Transverse colon (tissue), 4 donors: ENCODE measurements around the gene EEF1AKMT2. TPM values are rescaled to one million over a fixed set of nuclear protein-coding genes. Genes with fewer than 3 reads are reported as not detected.

Experiments used
- DNase-seq: peaks from one replicate; pipeline ENCODE4 v3.0.0-alpha.2; 2019
- H3K27ac ChIP-seq, 4 donors: fragments of 200-600 bp; sonication (generic); 2 replicates each; pipeline ENCODE4 v1.5.1; 2016 to 2018; ENCODE audit warnings: inconsistent platforms in 4 of 4
- H3K27me3 ChIP-seq: fragments of 200-600 bp; sonication (generic); 2 replicates; pipeline ENCODE4 v1.5.1; 2017; ENCODE audit warnings: inconsistent platforms
- H3K36me3 ChIP-seq, 4 donors: fragments of 200-600 bp; sonication (generic); 2 replicates each; pipeline ENCODE4 v1.5.1; 2017 to 2019; ENCODE audit warnings: inconsistent platforms in 4 of 4
- H3K4me1 ChIP-seq, 4 donors: fragments of 200-600 bp; sonication (generic); 2 replicates each; pipeline ENCODE4 v1.5.1; 2017 to 2020; ENCODE audit warnings: inconsistent platforms in 4 of 4
- H3K4me3 ChIP-seq, 4 donors: fragments of 200-600 bp; sonication (generic); 1 replicate in 1 of 4; 2 replicates in 3 of 4; pipeline versions ENCODE4 v1.5.1 to v1.6.1; 2017 to 2019; ENCODE audit warnings: inconsistent platforms in 4 of 4
- H3K9me3 ChIP-seq, 2 donors: fragments of 200-600 bp; sonication (generic); 2 replicates each; pipeline ENCODE4 v1.5.1; 2017 to 2019; ENCODE audit warnings: inconsistent platforms in 2 of 2
- EP300 ChIP-seq: sonication (generic); formaldehyde crosslinking; IDR thresholded peaks from one replicate; pipeline ENCODE4 v1.6.1; 2017; ENCODE audit warnings: antibody characterized with exemption, low read depth
- POLR2A ChIP-seq: fragments of 450-650 bp; IDR thresholded peaks from one replicate; pipeline ENCODE4 v1.6.1; 2016; ENCODE audit warnings: antibody characterized with exemption, mild to moderate bottlenecking, moderate library complexity
- POLR2AphosphoS5 ChIP-seq, 3 donors: sonication (generic); formaldehyde crosslinking; IDR thresholded peaks; one replicate each; pipeline ENCODE4 v1.6.1; 2016; ENCODE audit warnings: antibody characterized with exemption in 3 of 3
- WGBS, 2 donors: methylation state at CpG; one replicate each; pipeline ENCODE4 v1.1.5; 2018; ENCODE audit warnings: low coverage in 1 of 2; 5-methylcytosine and 5-hydroxymethylcytosine counted together
- in situ Hi-C, 4 donors: fragments of 200-750 bp; cut with MboI; loops; one replicate each; pipeline versions ENCODE4 v1.15.0 to v1.15.1; 2017; ENCODE audit warnings: low sequenced_read_pairs in 3 of 4, low pct_ligation_motif_present in 1 of 4, low pct_unique_long_range_greater_than_20kb in 1 of 4
- intact Hi-C: fragments of 100-400 bp; cut with DNase I; formaldehyde crosslinking; loops from one replicate; pipeline ENCODE4 v1.15.1; 2023; ENCODE audit warnings: low total_unique reads
- total RNA-seq, 4 donors: library from RNA; depleted of rRNA; stranded (reverse); fragments of >200 nt; gene quantifications; one replicate each; pipeline ENCODE4 v1.1.0, GENCODE V29; 2016
- TF ChIP-seq, protein P1 (sequence below), 5 experiments: fragments of 200-600 bp in 3 of 5; fragments of 450-650 bp in 2 of 5; sonication (generic) in 3 of 5; IDR thresholded peaks; 1 replicate in 2 of 5; 2 replicates in 3 of 5; pipeline ENCODE4 v1.5.1; 2016 to 2017; ENCODE audit warnings: antibody characterized with exemption in 5 of 5, inconsistent platforms in 3 of 5, mild to moderate bottlenecking in 2 of 5, moderate library complexity in 1 of 5

The EEF1AKMT2 gene
- total RNA-seq, 4 donors from 2014 or later, result 5.2 to 19.1 (median 10.6) TPM

DNA sequence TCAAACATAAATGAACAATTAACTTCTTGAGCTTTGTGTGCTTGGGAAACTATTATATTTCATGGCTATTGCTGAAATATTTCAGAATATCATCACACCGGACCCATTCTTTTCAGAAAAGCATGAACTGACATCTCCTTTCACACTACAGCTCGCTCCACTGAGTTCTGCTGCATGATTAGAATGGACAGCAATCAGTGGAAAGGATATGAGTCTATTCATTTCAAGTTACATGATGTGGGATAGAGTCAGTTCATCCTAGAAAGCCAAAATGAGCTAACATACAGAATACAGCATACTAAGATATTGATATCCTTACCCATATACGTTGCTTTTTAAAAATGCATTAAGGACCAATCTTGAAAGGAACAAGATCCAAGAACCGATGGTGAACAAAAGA, 46.4 kb downstream of the EEF1AKMT2 start:
- TF ChIP-seq EP300 (no peak), POLR2A (no peak), POLR2AphosphoS5 (IDR thresholded peaks at IDR 0.05) (no peak)
- TF ChIP-seq, protein P1, sequence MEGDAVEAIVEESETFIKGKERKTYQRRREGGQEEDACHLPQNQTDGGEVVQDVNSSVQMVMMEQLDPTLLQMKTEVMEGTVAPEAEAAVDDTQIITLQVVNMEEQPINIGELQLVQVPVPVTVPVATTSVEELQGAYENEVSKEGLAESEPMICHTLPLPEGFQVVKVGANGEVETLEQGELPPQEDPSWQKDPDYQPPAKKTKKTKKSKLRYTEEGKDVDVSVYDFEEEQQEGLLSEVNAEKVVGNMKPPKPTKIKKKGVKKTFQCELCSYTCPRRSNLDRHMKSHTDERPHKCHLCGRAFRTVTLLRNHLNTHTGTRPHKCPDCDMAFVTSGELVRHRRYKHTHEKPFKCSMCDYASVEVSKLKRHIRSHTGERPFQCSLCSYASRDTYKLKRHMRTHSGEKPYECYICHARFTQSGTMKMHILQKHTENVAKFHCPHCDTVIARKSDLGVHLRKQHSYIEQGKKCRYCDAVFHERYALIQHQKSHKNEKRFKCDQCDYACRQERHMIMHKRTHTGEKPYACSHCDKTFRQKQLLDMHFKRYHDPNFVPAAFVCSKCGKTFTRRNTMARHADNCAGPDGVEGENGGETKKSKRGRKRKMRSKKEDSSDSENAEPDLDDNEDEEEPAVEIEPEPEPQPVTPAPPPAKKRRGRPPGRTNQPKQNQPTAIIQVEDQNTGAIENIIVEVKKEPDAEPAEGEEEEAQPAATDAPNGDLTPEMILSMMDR (IDR thresholded peaks at IDR 0.05), result no peak
- Histone ChIP-seq H3K4me1 (peaks cover 28 to 68% (median 52%) of the 10 kb centered on the region in 4 donors), H3K9me3 (no peaks in the 10 kb centered on the region), H3K27me3 (no peaks in the 10 kb centered on the region), H3K4me3 (peak overlapping the region in 1 of 4 donors; percentile 56), H3K27ac (peak overlapping the region; percentile 87 to 94 (median 89)), H3K36me3 (no peaks in the 10 kb centered on the region)
- WGBS, 2 donors, result 62 to 68% methylated on average over 4 of the region's 4 CpGs
- DNase-seq, result no peak
- intact Hi-C loops, result no loop called here
- in situ Hi-C loops, result loop anchor here (5.0 to 25.0 kb wide), 3 partner anchors 108 to 210 kb away; no protein-coding TSS in a partner anchor

DNA sequence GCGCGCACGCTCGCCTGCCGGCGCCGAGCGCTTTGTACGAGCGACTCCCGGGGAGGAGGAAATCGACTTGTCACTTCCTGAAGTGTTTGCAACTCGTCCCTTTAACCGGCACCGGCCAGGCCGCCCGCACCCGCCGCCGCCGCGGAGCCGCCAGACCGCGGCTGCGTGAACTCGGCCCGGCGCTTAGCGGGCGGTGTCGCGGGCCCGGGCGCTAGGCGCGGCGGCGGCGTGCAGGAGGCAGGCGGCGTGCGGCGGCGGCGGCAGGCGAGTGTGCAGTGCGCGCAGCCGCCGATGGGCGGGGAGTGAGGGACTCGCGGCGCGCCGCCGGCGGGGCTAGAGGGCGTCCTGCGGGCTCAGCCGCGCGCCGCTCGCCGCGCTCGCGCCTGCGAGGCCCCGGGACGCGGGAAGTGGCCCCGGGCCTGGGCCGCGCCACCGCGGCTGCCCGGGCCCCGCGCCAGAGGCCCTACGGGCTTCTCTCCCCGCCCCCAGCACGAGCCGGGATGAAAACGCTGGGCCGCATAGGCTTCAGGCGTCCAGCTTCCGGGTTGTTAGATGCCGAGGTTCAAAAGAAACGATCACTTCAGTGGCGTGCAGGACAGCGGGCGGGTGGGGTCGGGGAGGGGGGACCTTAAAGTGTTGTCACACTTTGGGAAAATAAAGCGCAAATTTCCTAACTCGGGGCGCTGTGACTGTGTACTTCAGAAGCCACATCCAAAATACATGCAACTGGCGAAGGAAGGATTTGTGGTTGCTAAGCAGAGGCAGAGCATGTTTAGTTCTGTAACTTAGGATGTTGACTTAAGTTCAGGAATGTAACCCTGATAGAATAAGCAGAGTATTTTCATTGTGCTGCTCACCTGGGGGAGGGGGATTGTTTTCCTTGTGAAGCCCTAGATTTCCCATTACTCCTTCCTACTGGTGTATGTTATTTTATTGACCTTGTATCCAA, 47.3 kb downstream of the EEF1AKMT2 start, which contains the start of gene FAM53B:
FAM53B (minus strand) TSS at position 277 of the 949 bp plus-strand sequence. CDS start 37,665 bp downstream, outside the sequence.
- peak in 2 of 3 donors; percentile 44 to 50 for TF ChIP-seq POLR2AphosphoS5 (IDR thresholded peaks at IDR 0.05)
- TF ChIP-seq, protein P1 (IDR thresholded peaks at IDR 0.05), result no peak
- peaks cover 36 to 76% (median 61%) of the 10 kb centered on the region in 4 donors for H3K4me1 ChIP-seq
- no peaks in the 10 kb centered on the region for H3K9me3 ChIP-seq
- H3K36me3 ChIP-seq, result no peaks in the 10 kb centered on the region
- peak within 1 kb of the TSS; percentile 71 to 89 (median 80) for H3K4me3 ChIP-seq
- intact Hi-C loops, result loop anchor here (1.0 to 5.0 kb wide), 2 partner anchors 112 to 204 kb away; no protein-coding TSS in a partner anchor
- WGBS, 2 donors, result 1% methylated on average over 76 of the region's 100 CpGs; no CpG with 5 or more reads in 1 of the 2 donors
- peak within 1 kb of the TSS; percentile 87 to 94 (median 90) for H3K27ac ChIP-seq
- DNase-seq, result peak; percentile 88
- in situ Hi-C loops, result loop anchor here (5.0 to 25.0 kb wide), 3 partner anchors 107 to 210 kb away; no protein-coding TSS in a partner anchor
- H3K27me3 ChIP-seq, result no peaks in the 10 kb centered on the region

DNA sequence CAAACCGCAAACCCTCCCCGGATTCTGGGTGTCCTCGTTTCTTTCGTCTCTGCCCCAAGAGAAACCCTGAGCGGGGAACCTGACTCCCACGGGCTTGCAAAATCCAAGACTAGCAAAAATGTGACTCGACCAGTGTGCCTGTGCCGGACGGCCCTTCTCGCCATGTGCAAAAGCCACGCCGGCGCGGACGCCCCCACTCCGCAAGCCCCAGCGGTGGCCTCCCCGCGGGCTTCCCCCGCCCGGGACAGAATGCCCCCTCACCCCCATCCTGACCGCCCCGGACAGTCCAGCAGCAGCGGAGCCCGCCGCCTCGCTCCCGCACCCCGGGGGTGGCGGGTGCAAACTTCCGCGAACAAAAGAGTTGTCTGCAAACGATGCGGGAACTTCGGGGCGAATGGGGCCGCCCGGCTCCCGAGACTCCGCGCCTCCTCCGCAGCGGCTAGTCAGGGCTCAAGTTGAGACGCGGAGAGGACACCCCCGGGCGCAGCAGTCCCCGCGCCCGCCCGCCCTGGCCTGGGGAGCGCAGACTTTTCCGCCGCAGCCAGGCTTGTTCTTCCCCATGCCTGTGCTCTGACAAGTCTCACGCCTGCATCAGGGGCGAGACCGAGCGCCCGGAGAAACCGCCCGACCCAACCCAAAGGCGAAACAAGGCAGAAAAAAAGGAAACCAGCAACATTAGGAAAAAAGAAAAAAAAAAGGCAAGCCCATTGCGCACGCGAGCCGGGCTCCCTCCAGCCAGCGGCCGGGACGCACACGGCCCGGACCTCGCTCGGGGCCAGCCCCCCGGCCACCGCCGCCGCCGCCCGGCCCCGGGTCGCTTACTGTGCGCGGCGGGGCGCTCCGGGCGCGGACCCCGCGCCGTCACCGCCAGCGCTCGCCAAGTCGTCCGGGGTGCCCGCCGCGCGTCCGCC, 48.2 kb downstream of the EEF1AKMT2 start:
- in situ Hi-C loops (loop anchor here in 2 of 4 donors (10.0 to 25.0 kb wide), 2 partner anchors 106 to 209 kb away; no protein-coding TSS in a partner anchor), intact Hi-C loops (loop anchor here (1.0 to 5.0 kb wide), 2 partner anchors 111 to 203 kb away; no protein-coding TSS in a partner anchor)
- Histone ChIP-seq H3K27me3 (no peaks in the 10 kb centered on the region), H3K27ac (peak overlapping the region; percentile 86 to 94 (median 89)), H3K4me1 (peaks cover 45 to 76% (median 69%) of the 10 kb centered on the region in 4 donors), H3K9me3 (no peaks in the 10 kb centered on the region), H3K4me3 (peak overlapping the region; percentile 71 to 89 (median 80)), H3K36me3 (no peaks in the 10 kb centered on the region)
- WGBS, 2 donors, result 1% methylated on average over 85 of the region's 101 CpGs; no CpG with 5 or more reads in 1 of the 2 donors
- DNase-seq, result no peak
- TF ChIP-seq EP300 (no peak), POLR2AphosphoS5 (IDR thresholded peaks at IDR 0.05) (no peak), POLR2A (no peak)
- TF ChIP-seq, protein P1 (IDR thresholded peaks at IDR 0.05), result no peak
